H1 (cell line): ENCODE measurements around the gene MARCHF2. TPM values are rescaled to one million over a fixed set of nuclear protein-coding genes. Genes with fewer than 3 reads are reported as not detected.

Experiments used
- CHD7 ChIP-seq: fragments of 300-600 bp; sonication (generic); IDR thresholded peaks from 2 replicates; pipeline ENCODE4 v1.7.1; 2012; ENCODE audit warnings: low read length, moderate library complexity, mild to moderate bottlenecking, inconsistent platforms; ENCODE audit not compliant: insufficient replicate concordance
- polyA plus RNA-seq, 7 experiments: library from polyadenylated mRNA; depleted of rRNA in 3 of 7; stranded (reverse) in 5 of 7; unstranded in 2 of 7; fragments of >200 nt in 5 of 7; fragments of 200-250 nt in 2 of 7; gene quantifications; 1 replicate in 5 of 7; 2 replicates in 1 of 7; 4 replicates in 1 of 7; pipeline versions ENCODE4 v1.2.1 to v1.2.3, GENCODE V29; 2011 to 2013; ENCODE audit warnings: missing spikeins in 2 of 7, mixed read lengths in 2 of 7
- total RNA-seq: library from RNA; stranded (reverse); fragmentation: NEBNext Ultra II Directional; extraction: Animal tissue kit (Norgen Biotek cat#: 25700); gene quantifications from 2 replicates; pipeline ENCODE4 v1.2.1, GENCODE V29; 2021

MARCHF2 gene
- total and polyA plus RNA-seq, 2 of the 8 experiments (the other 6 are each of a cell fraction or from before 2014, with no cell fraction given) = 18.5 to 46.2 TPM

- no peak for TF ChIP-seq CHD7
Observed at GRCh38 chr19:8403820-8404109, 9.3 kb upstream of the MARCHF2 start (continued).
